GM12878 (cell line): ENCODE results near the gene CTNNA3. TPM values are rescaled to one million over a fixed set of nuclear protein-coding genes. Genes with fewer than 3 reads are reported as not detected.

Experiments used
- ATAC-seq: fragments of 200-7000 bp; cut with Tn5 transposase; 3 replicates; pipeline ENCODE4 v1.9.1; 2020; ENCODE audit warnings: mild to moderate bottlenecking, moderate library complexity
- BruUV-seq: library from RNA; stranded (reverse); fragments of 400-500 nt; replicated peaks from 2 replicates; lab custom pipeline; 2021; lab: Mats Ljungman, UMichigan
- CTCF ChIA-PET: fragments of 300-600 bp; sonication (Branson Sonifier 250); formaldehyde crosslinking; extraction: SDS; loops from one replicate; lab custom pipeline; 2021; ENCODE audit warnings: inconsistent platforms; lab: Yijun Ruan, JAX
- POLR2A ChIA-PET: fragments of 350-600 bp; formaldehyde crosslinking; extraction: SDS; loops from one replicate; lab custom pipeline; 2021; ENCODE audit warnings: inconsistent platforms; lab: Charles Lee
- RAD21 ChIA-PET: fragments of 300-600 bp; sonication (Branson Sonifier 250); formaldehyde crosslinking; loops from one replicate; lab custom pipeline; 2023; ENCODE audit warnings: antibody characterized with exemption; ENCODE audit not compliant: unreplicated experiment; lab: Charles Lee
- SMC1A ChIA-PET: fragments of 300-600 bp; sonication (Branson Sonifier 250); formaldehyde crosslinking; loops from one replicate; lab custom pipeline; 2023; ENCODE audit not compliant: unreplicated experiment, uncharacterized antibody; lab: Charles Lee
- DNase-seq: peaks from one replicate; pipeline ENCODE4 v3.0.0-alpha.2; 2011; ENCODE audit warnings: low read depth, low spot score
- FAIRE-seq: peaks from 3 replicates; lab custom pipeline; 2011; peaks lifted over from hg19 to GRCh38; lab: Jason Lieb, UNC
- H2AFZ ChIP-seq: 2 replicates; pipeline ENCODE4 v1.6.0; 2011; ENCODE audit warnings: low read depth, low read length, control low read depth; ENCODE audit not compliant: control insufficient read depth
- H3K27ac ChIP-seq: 2 replicates; pipeline ENCODE4 v1.5.1; 2011; ENCODE audit warnings: control low read depth; ENCODE audit not compliant: control insufficient read depth, insufficient read depth
- H3K27me3 ChIP-seq, 2 experiments: replicated peaks in 1 of 2; 2 replicates each; pipeline versions ENCODE4 v1.6.0 to v1.6.1; 2011; ENCODE audit warnings: low read length in 1 of 2; ENCODE audit not compliant: control insufficient read depth in 2 of 2, insufficient read depth in 2 of 2
- H3K36me3 ChIP-seq, 2 experiments: 2 replicates each; pipeline ENCODE4 v1.5.1; 2011; ENCODE audit warnings: low read length in 1 of 2; ENCODE audit not compliant: control insufficient read depth in 2 of 2, insufficient read depth in 2 of 2
- H3K4me1 ChIP-seq: 2 replicates; pipeline ENCODE4 v1.6.1; 2011; ENCODE audit warnings: mild to moderate bottlenecking, low read length, moderate library complexity, mixed read lengths; ENCODE audit not compliant: control insufficient read depth, insufficient read depth
- H3K4me2 ChIP-seq: 2 replicates; pipeline ENCODE4 v1.6.0; 2011; ENCODE audit warnings: control low read depth; ENCODE audit not compliant: control insufficient read depth, insufficient read depth
- H3K4me3 ChIP-seq: fragments of 200-600 bp; sonication (generic); 2 replicates; pipeline ENCODE4 v1.5.1; 2016
- H3K79me2 ChIP-seq: 2 replicates; pipeline ENCODE4 v1.6.0; 2011; ENCODE audit warnings: low read length; ENCODE audit not compliant: control insufficient read depth, insufficient read depth
- H3K9ac ChIP-seq: 2 replicates; pipeline ENCODE4 v1.8.0; 2011; ENCODE audit warnings: low read length, control low read depth, mixed read lengths; ENCODE audit not compliant: control insufficient read depth, insufficient read depth
- H3K9me3 ChIP-seq: replicated peaks from 3 replicates; pipeline ENCODE4 v1.5.1; 2011; ENCODE audit warnings: mild to moderate bottlenecking, low read length; ENCODE audit not compliant: control insufficient read depth, insufficient read depth
- H4K20me1 ChIP-seq: 2 replicates; pipeline ENCODE4 v1.6.0; 2011; ENCODE audit not compliant: control insufficient read depth, insufficient read depth
- ASH2L ChIP-seq: fragments of 300-600, 200-600 bp; sonication (generic); IDR thresholded peaks from 2 replicates; pipeline ENCODE4 v1.6.1; 2017; ENCODE audit warnings: low read depth, mild to moderate bottlenecking, borderline replicate concordance
- CHD1 ChIP-seq: IDR thresholded peaks from 2 replicates; pipeline ENCODE4 v1.6.1; 2012; ENCODE audit warnings: low read depth, low read length, improper control_type of control experiment
- CHD2 ChIP-seq: IDR thresholded peaks from 2 replicates; pipeline ENCODE4 v1.6.1; 2011; ENCODE audit warnings: low read depth, low read length, improper control_type of control experiment, borderline replicate concordance
- CHD4 ChIP-seq: fragments of 200-600 bp; sonication (generic); IDR thresholded peaks from 2 replicates; pipeline ENCODE4 v1.6.1; 2016; ENCODE audit warnings: mild to moderate bottlenecking
- CREB1 ChIP-seq: IDR thresholded peaks from 2 replicates; pipeline ENCODE4 v1.6.1; 2012; ENCODE audit warnings: low read depth, mild to moderate bottlenecking, inconsistent platforms
- CTCF ChIP-seq, 3 experiments: IDR thresholded peaks in 2 of 3; conservative IDR thresholded peaks in 1 of 3; 2 replicates each; pipeline ENCODE4 v1.5.1; 2011; ENCODE audit warnings: low read depth in 3 of 3, low read length in 3 of 3, mild to moderate bottlenecking in 3 of 3, control low read depth in 2 of 3, moderate library complexity in 2 of 3, inconsistent platforms in 1 of 3, mixed read lengths in 1 of 3; ENCODE audit not compliant: control insufficient read depth in 2 of 3, insufficient read depth in 1 of 3; ENCODE audit errors: extremely low read depth in 1 of 3
- JUNB ChIP-seq: IDR thresholded peaks from 2 replicates; pipeline ENCODE4 v1.6.1; 2016; ENCODE audit warnings: antibody characterized with exemption, mild to moderate bottlenecking
- NR2F1 ChIP-seq: fragments of 450-650 bp; conservative IDR thresholded peaks from 2 replicates; pipeline ENCODE4 v1.6.1; 2017; ENCODE audit warnings: mild to moderate bottlenecking
- SUZ12 ChIP-seq: fragments of 200-600 bp; sonication (generic); IDR thresholded peaks from one replicate; pipeline ENCODE4 v1.6.1; 2018; ENCODE audit warnings: antibody characterized with exemption, mild to moderate bottlenecking; ENCODE audit not compliant: unreplicated experiment
- TAF1 ChIP-seq: IDR thresholded peaks from 2 replicates; pipeline ENCODE4 v1.6.1; 2011; ENCODE audit warnings: mild to moderate bottlenecking, low read depth, low read length, borderline replicate concordance
- ZNF207 ChIP-seq: fragments of 450-650 bp; IDR thresholded peaks from 2 replicates; pipeline ENCODE4 v1.6.1; 2014; ENCODE audit warnings: antibody characterized with exemption, mild to moderate bottlenecking, borderline replicate concordance
- ZNF217 ChIP-seq: fragments of 450-650 bp; IDR thresholded peaks from 2 replicates; pipeline ENCODE4 v1.6.1; 2017; ENCODE audit warnings: antibody characterized with exemption, mild to moderate bottlenecking
- ZNF622 ChIP-seq: fragments of 450-650 bp; IDR thresholded peaks from 2 replicates; pipeline ENCODE4 v1.6.1; 2017; ENCODE audit warnings: mild to moderate bottlenecking, inconsistent platforms
- WGBS: methylation state at CpG from one replicate; pipeline ENCODE4 v1.1.6; 2016; ENCODE audit warnings: low lambda C conversion rate; ENCODE audit not compliant: insufficient replicate concordance, insufficient coverage; ENCODE audit errors: missing lambda C conversion rate; 5-methylcytosine and 5-hydroxymethylcytosine counted together
- in situ Hi-C: fragments of 300-500 bp; cut with MboI; formaldehyde crosslinking; loops from 9 replicates; pipeline ENCODE4 v1.14.3; 2018; ENCODE audit warnings: mixed read lengths
- intact Hi-C: fragments of 100-400 bp; cut with micrococcal nuclease; formaldehyde crosslinking; loops from one replicate; pipeline ENCODE4 v1.14.2; 2022; ENCODE audit not compliant: unreplicated experiment
- polyA plus RNA-seq, 11 experiments: library from polyadenylated mRNA; depleted of rRNA in 4 of 11; unstranded in 6 of 11; stranded (reverse) in 5 of 11; fragments of >200 nt; fragmentation: Nextera tagmentation in 4 of 11; fragmentation: Illumina TruSeq in 1 of 11; extraction: Ambion mirVana in 4 of 11; extraction: Trizol in 1 of 11; gene quantifications; 1 replicate in 1 of 11; 2 replicates in 10 of 11; pipeline versions ENCODE4 v1.2.1 to v1.2.3, GENCODE V29; 2011 to 2016; ENCODE audit warnings: inconsistent platforms in 2 of 11, missing spikeins in 2 of 11, low read depth in 1 of 11
- total RNA-seq, 4 experiments: library from RNA; depleted of rRNA in 3 of 4; stranded (reverse); fragments of >200 nt in 3 of 4; fragmentation: Illumina TruSeq in 1 of 4; extraction: Trizol in 1 of 4; gene quantifications; 2 replicates each; pipeline versions ENCODE4 v1.2.1 to v1.2.3, GENCODE V29; 2013 to 2021
- TF ChIP-seq, protein P1 (sequence below): fragments of 450-650 bp; IDR thresholded peaks from 2 replicates; pipeline ENCODE4 v1.6.1; 2017; ENCODE audit warnings: mild to moderate bottlenecking, moderate library complexity

Gene CTNNA3
- total and polyA plus RNA-seq, 10 of the 15 experiments (the other 5 are each of a cell fraction or from before 2014, with no cell fraction given), result under 0.01 to 4.5 (median 0.22) TPM; not detected in 2

DNA sequence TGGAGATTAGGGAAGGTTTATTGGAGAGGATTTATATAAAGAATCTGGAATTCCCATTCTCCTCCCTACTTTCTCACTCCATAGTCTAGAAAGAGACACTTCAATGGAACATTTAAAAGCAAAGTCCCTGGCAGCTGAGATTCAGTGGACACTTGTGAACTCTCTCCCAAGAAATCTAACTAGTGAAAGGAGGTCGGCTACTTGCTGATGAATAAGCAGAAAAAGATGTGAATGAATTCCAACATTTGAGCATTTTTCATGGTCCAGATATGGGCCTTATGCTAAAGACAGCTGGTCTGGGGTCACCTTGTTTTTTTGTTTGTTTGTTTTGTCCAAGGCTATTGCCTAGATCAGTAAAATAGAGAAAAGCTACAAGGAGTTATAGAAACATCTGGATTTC, 911.2 kb downstream of the CTNNA3 start:
- SMC1A ChIA-PET, result interaction anchor here (1.0 to 1.7 kb wide), 3 partner anchors 12 to 21 kb away, joined by 3 to 4 read pairs (median 4); no protein-coding TSS in a partner anchor
- ATAC-seq, result no peak
- H3K4me1 ChIP-seq, result no peaks in the 10 kb centered on the region

GRCh38 chr10:66783316-66783715, 912.7 kb downstream of the CTNNA3 start:
- H3K9me3 ChIP-seq, result no peaks in the 10 kb centered on the region
- no peaks in the 10 kb centered on the region for H3K36me3 ChIP-seq
- no peaks in the 10 kb centered on the region for H3K79me2 ChIP-seq
- H3K4me2 ChIP-seq, result no peak overlapping the region
- 25% methylated on average over 5 of the region's 5 CpGs for WGBS
- no peaks in the 10 kb centered on the region for H4K20me1 ChIP-seq
- H3K4me3 ChIP-seq, result no peak overlapping the region
- intact Hi-C loops, result no loop called here
- no peaks in the 10 kb centered on the region for H3K4me1 ChIP-seq
- in situ Hi-C loops, result no loop called here
- BruUV-seq, result no TSS peak
- FAIRE-seq (no peak), DNase-seq (no peak), ATAC-seq (no peak)
- ChIA-PET RAD21 (interaction anchor here (1.4 kb wide), 1 partner anchor 52 kb away, joined by 3 read pairs; no protein-coding TSS in a partner anchor), SMC1A (interaction anchor here (1.2 to 1.7 kb wide), 3 partner anchors 13 to 52 kb away, joined by 4 read pairs; no protein-coding TSS in a partner anchor), POLR2A (no interaction called here), CTCF (interaction anchor here (1.1 kb wide), 1 partner anchor 10 kb away, joined by 5 read pairs; no protein-coding TSS in a partner anchor)
- H3K27me3 ChIP-seq, result no peaks in the 10 kb centered on the region
- H3K9ac ChIP-seq, result no peak overlapping the region
- H3K27ac ChIP-seq, result no peak overlapping the region
- no peak overlapping the region for H2AFZ ChIP-seq
- TF ChIP-seq ZNF217, result no peak
- TF ChIP-seq CHD1, result no peak
- TF ChIP-seq, protein P1, sequence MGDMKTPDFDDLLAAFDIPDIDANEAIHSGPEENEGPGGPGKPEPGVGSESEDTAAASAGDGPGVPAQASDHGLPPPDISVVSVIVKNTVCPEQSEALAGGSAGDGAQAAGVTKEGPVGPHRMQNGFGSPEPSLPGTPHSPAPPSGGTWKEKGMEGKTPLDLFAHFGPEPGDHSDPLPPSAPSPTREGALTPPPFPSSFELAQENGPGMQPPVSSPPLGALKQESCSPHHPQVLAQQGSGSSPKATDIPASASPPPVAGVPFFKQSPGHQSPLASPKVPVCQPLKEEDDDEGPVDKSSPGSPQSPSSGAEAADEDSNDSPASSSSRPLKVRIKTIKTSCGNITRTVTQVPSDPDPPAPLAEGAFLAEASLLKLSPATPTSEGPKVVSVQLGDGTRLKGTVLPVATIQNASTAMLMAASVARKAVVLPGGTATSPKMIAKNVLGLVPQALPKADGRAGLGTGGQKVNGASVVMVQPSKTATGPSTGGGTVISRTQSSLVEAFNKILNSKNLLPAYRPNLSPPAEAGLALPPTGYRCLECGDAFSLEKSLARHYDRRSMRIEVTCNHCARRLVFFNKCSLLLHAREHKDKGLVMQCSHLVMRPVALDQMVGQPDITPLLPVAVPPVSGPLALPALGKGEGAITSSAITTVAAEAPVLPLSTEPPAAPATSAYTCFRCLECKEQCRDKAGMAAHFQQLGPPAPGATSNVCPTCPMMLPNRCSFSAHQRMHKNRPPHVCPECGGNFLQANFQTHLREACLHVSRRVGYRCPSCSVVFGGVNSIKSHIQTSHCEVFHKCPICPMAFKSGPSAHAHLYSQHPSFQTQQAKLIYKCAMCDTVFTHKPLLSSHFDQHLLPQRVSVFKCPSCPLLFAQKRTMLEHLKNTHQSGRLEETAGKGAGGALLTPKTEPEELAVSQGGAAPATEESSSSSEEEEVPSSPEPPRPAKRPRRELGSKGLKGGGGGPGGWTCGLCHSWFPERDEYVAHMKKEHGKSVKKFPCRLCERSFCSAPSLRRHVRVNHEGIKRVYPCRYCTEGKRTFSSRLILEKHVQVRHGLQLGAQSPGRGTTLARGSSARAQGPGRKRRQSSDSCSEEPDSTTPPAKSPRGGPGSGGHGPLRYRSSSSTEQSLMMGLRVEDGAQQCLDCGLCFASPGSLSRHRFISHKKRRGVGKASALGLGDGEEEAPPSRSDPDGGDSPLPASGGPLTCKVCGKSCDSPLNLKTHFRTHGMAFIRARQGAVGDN, result no peak
- TF ChIP-seq JUNB, result no peak
- no peak for TF ChIP-seq ZNF207
- TF ChIP-seq ASH2L, result no peak
- no peak for TF ChIP-seq SUZ12
- no peak for TF ChIP-seq CTCF (IDR thresholded peaks at IDR 0.05 in 2 of 3, conservative IDR thresholded peaks at IDR 0.05 in 1 of 3; ENCODE audit: control insufficient read depth in 2 of 3, extremely low read depth in 1 of 3, insufficient read depth in 1 of 3, low read depth in 3 of 3, low read length in 3 of 3)

More for the DNA sequence above, 911.2 kb downstream of the CTNNA3 start:
- Histone ChIP-seq H3K4me3 (no peak overlapping the region), H3K27ac (no peak overlapping the region), H3K4me2 (no peak overlapping the region), H2AFZ (no peak overlapping the region), H3K9ac (no peak overlapping the region), H3K79me2 (no peaks in the 10 kb centered on the region), H3K27me3 (no peaks in the 10 kb centered on the region), H3K9me3 (no peaks in the 10 kb centered on the region), H4K20me1 (no peaks in the 10 kb centered on the region), H3K36me3 (no peaks in the 10 kb centered on the region)
- no TSS peak for BruUV-seq
- ChIA-PET RAD21 (interaction anchor here (1.2 to 1.4 kb wide), 2 partner anchors 35 to 67 kb away, joined by 3 to 4 read pairs; no protein-coding TSS in a partner anchor), POLR2A (interaction anchor here (1.0 kb wide), 1 partner anchor 12 kb away, joined by 3 read pairs; no protein-coding TSS in a partner anchor), CTCF (interaction anchor here (1.9 kb wide), 1 partner anchor 10 kb away, joined by 8 read pairs; no protein-coding TSS in a partner anchor)
- 0% methylated on average over 1 of the region's 1 CpG for WGBS
- intact Hi-C loops (no loop called here), in situ Hi-C loops (no loop called here)
- DNase-seq, result no peak
- TF ChIP-seq CHD4, result no peak
- TF ChIP-seq CREB1, result no peak
- TF ChIP-seq ZNF622, result no peak
- TF ChIP-seq NR2F1, result no peak
- TF ChIP-seq TAF1, result no peak
- TF ChIP-seq CHD2, result no peak
- FAIRE-seq, result no peak
